ENCODE results near the gene ILKAP. TPM values are rescaled to one million over a fixed set of nuclear protein-coding genes. Genes with fewer than 3 reads are reported as not detected.
A peak's percentile ranks its signal among the peaks of the same experiment; 100 is the strongest.

Gene ILKAP
- total RNA-seq, 3 donors from 2014 or later: 31.4 to 43.9 (median 38.3) TPM

- Histone ChIP-seq H3K4me1 (peaks cover 6 to 9% of the 10 kb centered on the region in 2 donors), H3K4me3 (peak overlapping the region; percentile 50 to 92 (median 68)), H3K36me3 (no peaks in the 10 kb centered on the region), H3K9me3 (no peaks in the 10 kb centered on the region), H3K27ac (peak overlapping the region in 1 of 2 donors; percentile 9), H3K27me3 (peaks cover 6 to 8% of the 10 kb centered on the region in 2 donors)
- intact Hi-C loops (cut with DNase I; ENCODE audit: low total_unique reads): no loop called here
- peak in 1 of 2 donors; percentile 51 for DNase-seq (ENCODE audit: low spot score in 2 of 2)
- TF ChIP-seq, protein P1, sequence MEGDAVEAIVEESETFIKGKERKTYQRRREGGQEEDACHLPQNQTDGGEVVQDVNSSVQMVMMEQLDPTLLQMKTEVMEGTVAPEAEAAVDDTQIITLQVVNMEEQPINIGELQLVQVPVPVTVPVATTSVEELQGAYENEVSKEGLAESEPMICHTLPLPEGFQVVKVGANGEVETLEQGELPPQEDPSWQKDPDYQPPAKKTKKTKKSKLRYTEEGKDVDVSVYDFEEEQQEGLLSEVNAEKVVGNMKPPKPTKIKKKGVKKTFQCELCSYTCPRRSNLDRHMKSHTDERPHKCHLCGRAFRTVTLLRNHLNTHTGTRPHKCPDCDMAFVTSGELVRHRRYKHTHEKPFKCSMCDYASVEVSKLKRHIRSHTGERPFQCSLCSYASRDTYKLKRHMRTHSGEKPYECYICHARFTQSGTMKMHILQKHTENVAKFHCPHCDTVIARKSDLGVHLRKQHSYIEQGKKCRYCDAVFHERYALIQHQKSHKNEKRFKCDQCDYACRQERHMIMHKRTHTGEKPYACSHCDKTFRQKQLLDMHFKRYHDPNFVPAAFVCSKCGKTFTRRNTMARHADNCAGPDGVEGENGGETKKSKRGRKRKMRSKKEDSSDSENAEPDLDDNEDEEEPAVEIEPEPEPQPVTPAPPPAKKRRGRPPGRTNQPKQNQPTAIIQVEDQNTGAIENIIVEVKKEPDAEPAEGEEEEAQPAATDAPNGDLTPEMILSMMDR (IDR thresholded peaks at IDR 0.05): no peak
Measured at GRCh38 chr2:238239543-238239862, 36.0 kb upstream of the ILKAP start.

GRCh38 chr2:238238766-238239542 lies 35.5 kb upstream of the ILKAP start:
- peak in 1 of 2 donors; percentile 50 for DNase-seq (ENCODE audit: low spot score in 2 of 2)
- peak overlapping the region in 1 of 2 donors; percentile 9 for H3K27ac ChIP-seq
- intact Hi-C loops (cut with DNase I; ENCODE audit: low total_unique reads): no loop called here

GRCh38 chr2:238238311-238238765 lies 34.8 kb upstream of the ILKAP start:
- H3K27me3 ChIP-seq: peaks cover 6 to 8% of the 10 kb centered on the region in 2 donors
- H3K4me3 ChIP-seq: no peak overlapping the region
- intact Hi-C loops (cut with DNase I; ENCODE audit: low total_unique reads): no loop called here
- peak in 1 of 2 donors; percentile 33 for DNase-seq (ENCODE audit: low spot score in 2 of 2)
- H3K36me3 ChIP-seq: no peaks in the 10 kb centered on the region
- TF ChIP-seq POLR2A (IDR thresholded peaks at IDR 0.05) (no peak), POLR2AphosphoS5 (IDR thresholded peaks at IDR 0.05) (no peak)
- TF ChIP-seq, protein P1 (IDR thresholded peaks at IDR 0.05): no peak
- peaks cover 6 to 9% of the 10 kb centered on the region in 2 donors for H3K4me1 ChIP-seq
- no peak overlapping the region for H3K27ac ChIP-seq
- H3K9me3 ChIP-seq: no peaks in the 10 kb centered on the region

More at GRCh38 chr2:238238766-238239542, 35.5 kb upstream of the ILKAP start:
- Histone ChIP-seq H3K27me3 (peaks cover 6 to 8% of the 10 kb centered on the region in 2 donors), H3K4me1 (peaks cover 6 to 9% of the 10 kb centered on the region in 2 donors), H3K4me3 (peak overlapping the region; percentile 50 to 92 (median 68)), H3K36me3 (no peaks in the 10 kb centered on the region), H3K9me3 (no peaks in the 10 kb centered on the region)
- TF ChIP-seq, protein P1 (IDR thresholded peaks at IDR 0.05): no peak
- TF ChIP-seq POLR2A (IDR thresholded peaks at IDR 0.05) (no peak), POLR2AphosphoS5 (IDR thresholded peaks at IDR 0.05) (no peak)

- H3K36me3 ChIP-seq: no peaks in the 10 kb centered on the region
- TF ChIP-seq, protein P1 (IDR thresholded peaks at IDR 0.05): no peak
- TF ChIP-seq POLR2AphosphoS5 (IDR thresholded peaks at IDR 0.05) (no peak), POLR2A (IDR thresholded peaks at IDR 0.05) (no peak)
- no peaks in the 10 kb centered on the region for H3K9me3 ChIP-seq
- DNase-seq (ENCODE audit: low spot score in 2 of 2): no peak
- no peak overlapping the region for H3K27ac ChIP-seq
- H3K4me3 ChIP-seq: no peak overlapping the region
- H3K27me3 ChIP-seq: peaks cover 6 to 8% of the 10 kb centered on the region in 2 donors
- peaks cover 6 to 9% of the 10 kb centered on the region in 2 donors for H3K4me1 ChIP-seq
- intact Hi-C loops (cut with DNase I; ENCODE audit: low total_unique reads): no loop called here
Measured at GRCh38 chr2:238237431-238238135, 34.1 kb upstream of the ILKAP start.

- no peaks in the 10 kb centered on the region for H3K36me3 ChIP-seq
- H3K4me1 ChIP-seq: peaks cover 6 to 9% of the 10 kb centered on the region in 2 donors
- no peak overlapping the region for H3K27ac ChIP-seq
- TF ChIP-seq POLR2AphosphoS5 (IDR thresholded peaks at IDR 0.05) (no peak), POLR2A (IDR thresholded peaks at IDR 0.05) (no peak)
- TF ChIP-seq, protein P1 (IDR thresholded peaks at IDR 0.05): no peak
- no peak for DNase-seq (ENCODE audit: low spot score in 2 of 2)
- peaks cover 6 to 8% of the 10 kb centered on the region in 2 donors for H3K27me3 ChIP-seq
- intact Hi-C loops (cut with DNase I; ENCODE audit: low total_unique reads): no loop called here
- no peak overlapping the region for H3K4me3 ChIP-seq
- H3K9me3 ChIP-seq: no peaks in the 10 kb centered on the region
Measured at GRCh38 chr2:238236571-238236970, 33.1 kb upstream of the ILKAP start.
